ENCODE measurements around the gene ALOX15B. TPM values are rescaled to one million over a fixed set of nuclear protein-coding genes. Genes with fewer than 3 reads are reported as not detected.

Gene ALOX15B
- total RNA-seq, 5 donors from 2014 or later (not counting 1 experiment from before 2014, with no cell fraction given), result 0.10 to 0.20 (median 0.13) TPM; not detected in 2

- H3K4me1 ChIP-seq (ENCODE audit: control insufficient read depth in 1 of 2, extremely low read depth in 1 of 2, insufficient read depth in 2 of 2, low read length in 2 of 2), result no peaks in the 10 kb centered on the region
- Mint-ChIP-seq H3K4me1 (no peaks in the 10 kb centered on the region), H3K27ac (no peak overlapping the region), H3K36me3 (no peaks in the 10 kb centered on the region), H3K27me3 (peaks cover 33 to 51% of the 10 kb centered on the region in 2 donors), H3K9me3 (no peaks in the 10 kb centered on the region), H3K4me3 (no peak overlapping the region)
- H3K27ac ChIP-seq (ENCODE audit: low read length), result no peak overlapping the region
- H3K4me3 ChIP-seq (ENCODE audit: control insufficient read depth in 1 of 2, extremely low read depth in 1 of 2, low read length in 1 of 2), result no peak overlapping the region
- no CpG with 5 or more reads among the region's 1 CpG for WGBS (ENCODE audit: insufficient coverage)
- no peak for DNase-seq
- ChIA-PET POLR2A (no interaction called here), CTCF (interaction anchor here in 1 of 2 donors (0.6 to 1.0 kb wide), 2 partner anchors 11 to 1065 kb away, joined by 3 read pairs; no protein-coding TSS in a partner anchor)
- no peaks in the 10 kb centered on the region for H3K9me3 ChIP-seq
- H3K36me3 ChIP-seq (ENCODE audit: control insufficient read depth in 2 of 2, extremely low read depth in 1 of 2, insufficient read depth in 1 of 2, low read length in 1 of 2), result no peaks in the 10 kb centered on the region
- peaks cover 0 to 31% of the 10 kb centered on the region in 2 experiments for H3K27me3 ChIP-seq (replicated peaks in 1 of 2; ENCODE audit: control insufficient read depth in 2 of 2, extremely low read depth in 1 of 2, insufficient read depth in 2 of 2, low read length in 1 of 2)
- ATAC-seq (replicated peaks in 1 of 4), result no peak
Observed at GRCh38 chr17:8031950-8032349, 6.9 kb upstream of the ALOX15B start.

GRCh38 chr17:8032442-8032841 lies 6.4 kb upstream of the ALOX15B start:
- ATAC-seq (replicated peaks in 1 of 4), result no peak
- no peak overlapping the region for H3K4me3 Mint-ChIP-seq
- H3K27ac ChIP-seq (ENCODE audit: low read length), result no peak overlapping the region
- no peaks in the 10 kb centered on the region for H3K9me3 Mint-ChIP-seq
- no peak overlapping the region for H3K4me3 ChIP-seq (ENCODE audit: control insufficient read depth in 1 of 2, extremely low read depth in 1 of 2, low read length in 1 of 2)
- H3K4me1 ChIP-seq (ENCODE audit: control insufficient read depth in 1 of 2, extremely low read depth in 1 of 2, insufficient read depth in 2 of 2, low read length in 2 of 2), result no peaks in the 10 kb centered on the region
- no peaks in the 10 kb centered on the region for H3K36me3 Mint-ChIP-seq
- ChIA-PET CTCF (interaction anchor here in 1 of 2 donors (0.6 kb wide), 1 partner anchor 1065 kb away, joined by 3 read pairs; no protein-coding TSS in a partner anchor), POLR2A (no interaction called here)
- H3K36me3 ChIP-seq (ENCODE audit: control insufficient read depth in 2 of 2, extremely low read depth in 1 of 2, insufficient read depth in 1 of 2, low read length in 1 of 2), result no peaks in the 10 kb centered on the region
- no peaks in the 10 kb centered on the region for H3K4me1 Mint-ChIP-seq
- H3K27me3 ChIP-seq (replicated peaks in 1 of 2; ENCODE audit: control insufficient read depth in 2 of 2, extremely low read depth in 1 of 2, insufficient read depth in 2 of 2, low read length in 1 of 2), result peaks cover 0 to 29% of the 10 kb centered on the region in 2 experiments
- H3K27me3 Mint-ChIP-seq, result peaks cover 32 to 50% of the 10 kb centered on the region in 2 donors
- H3K27ac Mint-ChIP-seq, result no peak overlapping the region
- no CpG with 5 or more reads among the region's 2 CpGs for WGBS (ENCODE audit: insufficient coverage)
- DNase-seq, result no peak
- H3K9me3 ChIP-seq, result no peaks in the 10 kb centered on the region

- ChIA-PET CTCF (no interaction called here), POLR2A (no interaction called here)
- Histone ChIP-seq H3K27ac (ENCODE audit: low read length) (no peak overlapping the region), H3K27me3 (replicated peaks in 1 of 2; ENCODE audit: control insufficient read depth in 2 of 2, extremely low read depth in 1 of 2, insufficient read depth in 2 of 2, low read length in 1 of 2) (peaks cover 0 to 47% of the 10 kb centered on the region in 2 experiments), H3K4me3 (ENCODE audit: control insufficient read depth in 1 of 2, extremely low read depth in 1 of 2, low read length in 1 of 2) (no peak overlapping the region), H3K4me1 (ENCODE audit: control insufficient read depth in 1 of 2, extremely low read depth in 1 of 2, insufficient read depth in 2 of 2, low read length in 2 of 2) (peaks cover 0 to 5% of the 10 kb centered on the region in 2 experiments), H3K36me3 (ENCODE audit: control insufficient read depth in 2 of 2, extremely low read depth in 1 of 2, insufficient read depth in 1 of 2, low read length in 1 of 2) (no peaks in the 10 kb centered on the region), H3K9me3 (no peaks in the 10 kb centered on the region)
- Mint-ChIP-seq H3K4me3 (no peak overlapping the region), H3K36me3 (no peaks in the 10 kb centered on the region), H3K4me1 (peaks cover 2 to 9% (median 3%) of the 10 kb centered on the region in 3 donors), H3K27ac (no peak overlapping the region), H3K9me3 (no peaks in the 10 kb centered on the region), H3K27me3 (peaks cover 16 to 29% of the 10 kb centered on the region in 2 donors)
- ATAC-seq (replicated peaks in 1 of 4) (no peak), DNase-seq (no peak)
- no CpG with 5 or more reads among the region's 11 CpGs for WGBS (ENCODE audit: insufficient coverage)
Observed at GRCh38 chr17:8039611-8040168, 831 bp downstream of the ALOX15B start.

- peak in 23 of 35 experiments; percentile 12 to 68 (median 23) for DNase-seq
Observed at GRCh38 chr17:8041249-8041928, 2.5 kb downstream of the ALOX15B start.

GRCh38 chr17:8041979-8042378 lies 3.1 kb downstream of the ALOX15B start:
- H3K27ac Mint-ChIP-seq, result no peak overlapping the region
- no peaks in the 10 kb centered on the region for H3K9me3 Mint-ChIP-seq
- Histone ChIP-seq H3K4me3 (ENCODE audit: control insufficient read depth in 1 of 2, extremely low read depth in 1 of 2, low read length in 1 of 2) (no peak overlapping the region), H3K36me3 (ENCODE audit: control insufficient read depth in 2 of 2, extremely low read depth in 1 of 2, insufficient read depth in 1 of 2, low read length in 1 of 2) (no peaks in the 10 kb centered on the region), H3K9me3 (no peaks in the 10 kb centered on the region), H3K4me1 (ENCODE audit: control insufficient read depth in 1 of 2, extremely low read depth in 1 of 2, insufficient read depth in 2 of 2, low read length in 2 of 2) (peaks cover 0 to 5% of the 10 kb centered on the region in 2 experiments), H3K27ac (ENCODE audit: low read length) (no peak overlapping the region), H3K27me3 (replicated peaks in 1 of 2; ENCODE audit: control insufficient read depth in 2 of 2, extremely low read depth in 1 of 2, insufficient read depth in 2 of 2, low read length in 1 of 2) (peaks cover 0 to 57% of the 10 kb centered on the region in 2 experiments)
- peaks cover 16 to 36% of the 10 kb centered on the region in 2 donors for H3K27me3 Mint-ChIP-seq
- H3K4me1 Mint-ChIP-seq, result peaks cover 2 to 9% (median 3%) of the 10 kb centered on the region in 3 donors
- ATAC-seq (replicated peaks in 1 of 4) (no peak), DNase-seq (no peak)
- CTCF ChIA-PET, result interaction anchor here (0.6 to 1.1 kb wide), 5 partner anchors 129 to 299 kb away, joined by 4 to 9 read pairs (median 5); no protein-coding TSS in a partner anchor
- no peak overlapping the region for H3K4me3 Mint-ChIP-seq
- no peaks in the 10 kb centered on the region for H3K36me3 Mint-ChIP-seq
- POLR2A ChIA-PET, result no interaction called here

More at GRCh38 chr17:8041249-8041928, 2.5 kb downstream of the ALOX15B start:
- peaks cover 16 to 33% of the 10 kb centered on the region in 2 donors for H3K27me3 Mint-ChIP-seq
- H3K4me1 Mint-ChIP-seq, result peaks cover 2 to 9% (median 3%) of the 10 kb centered on the region in 3 donors
- Histone ChIP-seq H3K36me3 (ENCODE audit: control insufficient read depth in 2 of 2, extremely low read depth in 1 of 2, insufficient read depth in 1 of 2, low read length in 1 of 2) (no peaks in the 10 kb centered on the region), H3K4me3 (ENCODE audit: control insufficient read depth in 1 of 2, extremely low read depth in 1 of 2, low read length in 1 of 2) (no peak overlapping the region), H3K4me1 (ENCODE audit: control insufficient read depth in 1 of 2, extremely low read depth in 1 of 2, insufficient read depth in 2 of 2, low read length in 2 of 2) (peaks cover 0 to 5% of the 10 kb centered on the region in 2 experiments), H3K27ac (ENCODE audit: low read length) (no peak overlapping the region), H3K9me3 (no peaks in the 10 kb centered on the region), H3K27me3 (replicated peaks in 1 of 2; ENCODE audit: control insufficient read depth in 2 of 2, extremely low read depth in 1 of 2, insufficient read depth in 2 of 2, low read length in 1 of 2) (peaks cover 0 to 54% of the 10 kb centered on the region in 2 experiments)
- peak in 3 of 4 experiments; percentile 23 to 45 (median 42) for ATAC-seq (replicated peaks in 1 of 4)
- H3K36me3 Mint-ChIP-seq, result no peaks in the 10 kb centered on the region
- H3K27ac Mint-ChIP-seq, result no peak overlapping the region
- CTCF ChIA-PET, result interaction anchor here (0.6 to 1.1 kb wide), 9 partner anchors 32 to 299 kb away, joined by 3 to 9 read pairs (median 4); no protein-coding TSS in a partner anchor
- WGBS (ENCODE audit: insufficient coverage), result 70% methylated on average over 5 of the region's 8 CpGs
- H3K4me3 Mint-ChIP-seq, result no peak overlapping the region
- POLR2A ChIA-PET, result no interaction called here
- no peaks in the 10 kb centered on the region for H3K9me3 Mint-ChIP-seq

GRCh38 chr17:8044819-8045810 lies 6.3 kb downstream of the ALOX15B start:
- H3K36me3 Mint-ChIP-seq, result no peaks in the 10 kb centered on the region
- no peak overlapping the region for H3K4me3 Mint-ChIP-seq
- no peak overlapping the region for H3K27ac ChIP-seq (ENCODE audit: low read length)
- H3K27me3 ChIP-seq (replicated peaks in 1 of 2; ENCODE audit: control insufficient read depth in 2 of 2, extremely low read depth in 1 of 2, insufficient read depth in 2 of 2, low read length in 1 of 2), result peaks cover 0 to 45% of the 10 kb centered on the region in 2 experiments
- H3K4me1 Mint-ChIP-seq, result peaks cover 0 to 9% (median 0%) of the 10 kb centered on the region in 3 donors
- no peaks in the 10 kb centered on the region for H3K4me1 ChIP-seq (ENCODE audit: control insufficient read depth in 1 of 2, extremely low read depth in 1 of 2, insufficient read depth in 2 of 2, low read length in 2 of 2)
- no peaks in the 10 kb centered on the region for H3K36me3 ChIP-seq (ENCODE audit: control insufficient read depth in 2 of 2, extremely low read depth in 1 of 2, insufficient read depth in 1 of 2, low read length in 1 of 2)
- H3K4me3 ChIP-seq (ENCODE audit: control insufficient read depth in 1 of 2, extremely low read depth in 1 of 2, low read length in 1 of 2), result no peak overlapping the region
- no peaks in the 10 kb centered on the region for H3K9me3 ChIP-seq
- H3K27me3 Mint-ChIP-seq, result peaks cover 0 to 14% of the 10 kb centered on the region in 2 donors
- DNase-seq (no peak), ATAC-seq (replicated peaks in 1 of 4) (no peak)
- no peak overlapping the region for H3K27ac Mint-ChIP-seq
- H3K9me3 Mint-ChIP-seq, result no peaks in the 10 kb centered on the region
- ChIA-PET POLR2A (no interaction called here), CTCF (interaction anchor here in 1 of 2 donors (0.7 kb wide), 1 partner anchor 59 kb away, joined by 3 read pairs; no protein-coding TSS in a partner anchor)
- WGBS (ENCODE audit: insufficient coverage), result 88% methylated on average over 16 of the region's 24 CpGs

Measured in T-cell (primary cell).